ENCODE results near the gene TIAM2. TPM values are rescaled to one million over a fixed set of nuclear protein-coding genes. Genes with fewer than 3 reads are reported as not detected.
"Not testable (repeated sequence)": the region's sequence is repeated elsewhere in the genome, so short reads cannot be mapped to it uniquely, and the experiment has no call there.

TIAM2 gene
- total RNA-seq, 2 donors from 2014 or later = 2.6 to 5.5 TPM

DNA sequence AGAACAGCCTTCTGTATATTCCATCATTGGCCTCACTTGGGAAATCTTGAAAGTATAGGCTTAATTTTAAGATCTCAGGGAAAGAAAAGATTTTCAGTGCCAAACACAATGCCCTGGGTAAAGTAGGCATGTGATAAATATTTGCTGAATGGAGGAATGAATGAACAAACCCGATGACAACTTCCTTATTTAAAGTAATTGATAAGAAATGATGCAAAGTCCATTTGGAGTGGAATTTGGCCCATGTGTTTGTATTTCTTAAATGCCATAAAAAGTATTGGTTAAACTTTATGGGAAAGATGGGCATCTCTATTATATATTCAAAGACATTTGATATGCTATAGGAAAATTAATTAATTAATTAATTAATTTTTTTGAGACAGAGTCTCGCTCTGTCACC lies 3.7 kb downstream of the TIAM2 start:
- H3K27ac Mint-ChIP-seq = no peak overlapping the region
- H3K27me3 Mint-ChIP-seq = peaks cover 34% of the 10 kb centered on the region
- H3K4me3 Mint-ChIP-seq = no peak overlapping the region
- H3K36me3 Mint-ChIP-seq (ENCODE audit: low read depth) = peaks cover 2% of the 10 kb centered on the region
- DNase-seq (no peak), ATAC-seq (no peak)
- H3K4me1 Mint-ChIP-seq = peaks cover 3% of the 10 kb centered on the region
- H3K9me3 ChIP-seq (ENCODE audit: control insufficient read depth, low read length, poor library complexity, severe bottlenecking) = no peaks in the 10 kb centered on the region

DNA sequence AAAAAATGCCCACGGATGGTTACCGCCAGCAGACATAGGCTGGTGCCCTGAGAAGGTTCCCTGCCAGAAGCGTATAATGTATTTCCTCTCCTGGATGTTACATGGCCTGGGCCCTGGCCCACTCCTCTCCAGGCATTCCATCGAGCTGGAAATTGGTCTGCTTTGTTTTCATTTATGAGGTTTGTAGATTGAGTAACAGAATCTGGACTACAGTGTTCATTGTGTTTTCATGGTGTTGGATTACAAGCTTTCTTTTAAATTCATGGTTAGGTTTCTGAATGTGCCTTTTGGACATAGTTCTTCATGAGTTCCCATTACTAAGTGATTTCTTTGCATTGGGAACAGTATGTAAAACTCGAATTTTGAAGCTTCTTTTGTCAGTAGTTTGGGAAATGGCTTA lies 6.4 kb downstream of the TIAM2 start:
- peaks cover 2% of the 10 kb centered on the region for H3K36me3 Mint-ChIP-seq (ENCODE audit: low read depth)
- H3K9me3 ChIP-seq (ENCODE audit: control insufficient read depth, low read length, poor library complexity, severe bottlenecking) = no peaks in the 10 kb centered on the region
- DNase-seq = no peak
- peaks cover 3% of the 10 kb centered on the region for H3K4me1 Mint-ChIP-seq
- peaks cover 28% of the 10 kb centered on the region for H3K27me3 Mint-ChIP-seq
- no peak overlapping the region for H3K4me3 Mint-ChIP-seq
- ATAC-seq = no peak
- H3K27ac Mint-ChIP-seq = no peak overlapping the region

DNA sequence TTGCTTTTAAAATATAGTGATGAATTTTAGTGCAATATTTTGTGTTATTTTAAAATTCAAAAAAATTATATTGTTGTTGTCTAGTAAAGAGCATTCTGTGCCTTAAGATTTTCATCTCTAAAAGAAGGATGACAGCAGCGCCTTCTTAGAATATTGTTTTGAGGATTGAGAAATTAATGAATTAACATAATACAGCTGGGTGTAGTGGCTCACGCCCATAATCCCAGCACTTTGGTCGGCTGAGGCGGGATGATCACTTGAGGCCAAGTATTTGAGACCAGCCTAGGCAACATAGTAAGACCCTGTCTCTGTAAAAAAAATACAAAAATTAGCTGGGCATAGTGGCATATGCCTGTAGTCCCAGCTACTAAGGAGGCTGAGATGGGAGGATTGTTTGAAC lies 6.8 kb downstream of the TIAM2 start:
- Mint-ChIP-seq H3K27ac (no peak overlapping the region), H3K27me3 (peaks cover 24% of the 10 kb centered on the region), H3K4me1 (peaks cover 2% of the 10 kb centered on the region), H3K36me3 (ENCODE audit: low read depth) (peaks cover 2% of the 10 kb centered on the region), H3K4me3 (no peak overlapping the region)
- H3K9me3 ChIP-seq (ENCODE audit: control insufficient read depth, low read length, poor library complexity, severe bottlenecking) = no peaks in the 10 kb centered on the region
- DNase-seq (no peak), ATAC-seq (no peak)

DNA sequence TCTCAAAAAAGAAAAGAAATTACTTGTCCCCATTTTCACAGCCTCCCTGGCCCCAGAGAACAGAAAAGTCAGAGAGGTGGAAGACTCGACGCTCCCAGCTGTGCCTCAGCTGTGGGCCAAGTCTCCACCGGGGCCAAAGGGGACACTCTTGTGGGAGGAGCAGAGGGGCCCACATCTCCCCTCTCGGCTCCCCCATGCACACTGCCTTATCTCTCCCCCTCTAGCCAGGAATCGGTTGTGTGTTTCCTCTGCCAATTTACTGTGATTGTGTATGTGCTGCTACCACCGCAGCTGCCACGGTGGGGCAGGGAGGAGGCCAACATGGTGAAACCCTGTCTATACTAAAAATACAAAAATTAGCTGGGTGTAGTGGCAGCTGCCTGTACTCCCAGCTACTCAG lies 8.4 kb downstream of the TIAM2 start:
- ATAC-seq = no peak
- H3K27ac Mint-ChIP-seq = no peak overlapping the region
- H3K4me1 Mint-ChIP-seq = no peaks in the 10 kb centered on the region
- DNase-seq = no peak
- H3K4me3 Mint-ChIP-seq = no peak overlapping the region
- H3K9me3 ChIP-seq (ENCODE audit: control insufficient read depth, low read length, poor library complexity, severe bottlenecking) = no peaks in the 10 kb centered on the region
- no peaks in the 10 kb centered on the region for H3K36me3 Mint-ChIP-seq (ENCODE audit: low read depth)
- H3K27me3 Mint-ChIP-seq = peaks cover 13% of the 10 kb centered on the region

DNA sequence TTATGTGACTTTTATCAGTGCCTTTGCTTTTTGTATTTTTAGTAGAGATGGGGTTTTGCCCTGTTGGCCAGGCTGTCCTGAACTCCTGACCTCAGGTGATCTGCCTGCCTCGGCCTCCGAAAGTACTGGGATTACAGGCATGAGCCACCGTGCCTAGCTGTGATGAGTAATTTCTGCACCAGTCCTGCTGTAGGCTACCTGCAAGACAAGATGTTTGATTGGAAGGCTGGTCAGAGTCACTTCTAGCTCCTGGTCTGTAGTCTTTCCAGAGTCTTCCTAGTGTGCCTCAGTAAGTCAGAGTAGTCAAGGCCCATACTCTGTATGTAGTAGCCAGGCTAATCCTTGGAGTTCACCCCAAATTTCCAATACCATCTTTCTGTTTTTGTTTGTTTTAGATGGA lies 8.9 kb downstream of the TIAM2 start:
- H3K27me3 Mint-ChIP-seq = peaks cover 11% of the 10 kb centered on the region
- H3K9me3 ChIP-seq (ENCODE audit: control insufficient read depth, low read length, poor library complexity, severe bottlenecking) = no peaks in the 10 kb centered on the region
- DNase-seq (no peak), ATAC-seq (no peak)
- H3K36me3 Mint-ChIP-seq (ENCODE audit: low read depth) = no peaks in the 10 kb centered on the region
- H3K4me1 Mint-ChIP-seq = no peaks in the 10 kb centered on the region
- H3K27ac Mint-ChIP-seq = no peak overlapping the region
- H3K4me3 Mint-ChIP-seq = no peak overlapping the region

DNA sequence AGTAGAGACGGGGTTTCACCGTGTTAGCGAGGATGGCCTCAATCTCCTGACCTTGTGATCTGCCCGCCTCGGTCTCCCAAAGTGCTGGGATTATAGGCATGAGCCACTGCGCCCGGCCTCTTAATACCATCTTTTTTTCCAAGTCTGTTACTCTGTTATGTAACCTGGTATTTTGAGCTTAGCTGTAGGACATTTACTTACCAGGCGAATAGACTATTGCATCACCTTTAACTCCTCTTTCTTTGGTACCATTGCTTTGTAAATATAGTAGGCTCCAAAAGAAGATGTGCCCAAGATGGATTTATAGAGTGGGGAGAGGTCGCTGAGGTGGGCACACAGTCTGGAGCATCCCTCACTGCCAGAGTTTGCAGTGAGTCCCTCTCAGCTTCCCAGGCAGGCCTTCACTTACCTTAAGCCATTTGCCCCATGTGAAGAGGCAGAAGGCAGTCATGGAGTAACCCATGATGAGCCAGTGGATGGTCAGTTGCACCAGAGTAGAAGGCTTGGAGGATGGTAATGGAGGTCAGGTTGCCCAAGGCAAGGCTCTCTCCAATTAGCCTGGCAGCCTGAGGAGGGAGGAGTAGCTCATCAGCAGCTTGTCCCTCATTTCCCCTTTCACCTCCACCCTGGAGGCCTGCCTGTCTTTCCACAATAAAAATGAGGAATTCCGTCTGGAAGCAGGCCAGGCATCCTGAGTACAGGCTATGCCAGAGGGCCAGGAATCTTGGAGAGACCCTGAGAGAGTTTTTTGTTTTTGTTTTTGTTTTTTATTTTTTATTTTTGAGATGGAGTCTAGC lies 9.7 kb downstream of the TIAM2 start:
- no peaks in the 10 kb centered on the region for H3K36me3 Mint-ChIP-seq (ENCODE audit: low read depth)
- H3K27me3 Mint-ChIP-seq = peaks cover 10% of the 10 kb centered on the region
- H3K4me3 Mint-ChIP-seq = no peak overlapping the region
- H3K9me3 ChIP-seq (ENCODE audit: control insufficient read depth, low read length, poor library complexity, severe bottlenecking) = no peaks in the 10 kb centered on the region
- no peak overlapping the region for H3K27ac Mint-ChIP-seq
- DNase-seq = no peak
- H3K4me1 Mint-ChIP-seq = no peaks in the 10 kb centered on the region
- ATAC-seq = no peak

DNA sequence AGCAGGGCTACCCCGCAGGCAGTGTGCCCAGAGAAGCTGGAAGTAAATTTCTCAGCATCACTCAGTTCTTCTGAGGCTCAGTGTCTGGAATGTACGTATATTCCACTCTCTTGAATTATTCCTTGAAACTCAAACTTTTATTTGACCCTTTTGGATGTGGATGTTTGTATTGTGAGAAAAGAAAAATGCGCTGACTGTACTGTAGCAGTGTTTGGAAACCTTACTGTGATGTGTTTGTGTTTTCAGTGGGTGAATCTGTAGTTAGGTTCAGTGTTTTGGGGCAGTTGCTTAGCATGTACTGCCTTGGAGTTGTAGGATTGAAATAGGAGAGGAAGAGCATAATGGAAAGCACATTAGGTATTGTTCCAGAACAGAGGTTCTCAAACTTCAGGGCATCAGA lies 13.5 kb downstream of the TIAM2 start:
- Mint-ChIP-seq H3K27ac (no peak overlapping the region), H3K4me3 (no peak overlapping the region), H3K36me3 (ENCODE audit: low read depth) (no peaks in the 10 kb centered on the region), H3K27me3 (peaks cover 5% of the 10 kb centered on the region), H3K4me1 (no peaks in the 10 kb centered on the region)
- H3K9me3 ChIP-seq (ENCODE audit: control insufficient read depth, low read length, poor library complexity, severe bottlenecking) = no peaks in the 10 kb centered on the region
- ATAC-seq (no peak), DNase-seq (no peak)

DNA sequence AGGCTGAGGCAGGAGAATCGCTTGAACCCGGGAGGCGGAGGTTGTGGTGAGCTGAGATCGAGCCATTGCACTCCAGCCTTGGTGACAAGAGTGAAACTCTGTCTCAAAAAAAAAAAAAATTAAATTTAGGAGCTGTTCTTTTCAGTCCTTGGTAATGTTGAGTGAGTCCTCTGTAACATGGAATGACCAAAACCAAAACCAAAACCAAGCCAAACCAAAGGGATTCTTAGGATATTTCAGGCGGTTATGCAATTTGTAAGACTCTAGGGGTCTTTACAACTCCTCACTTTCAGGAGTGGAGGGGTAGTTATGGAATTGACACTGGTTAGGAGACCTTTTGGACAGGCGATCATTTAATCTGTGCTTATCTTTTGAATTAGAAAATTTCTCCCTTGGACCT lies 15.8 kb downstream of the TIAM2 start:
- Mint-ChIP-seq H3K27me3 (peaks cover 19% of the 10 kb centered on the region), H3K27ac (no peak overlapping the region), H3K36me3 (ENCODE audit: low read depth) (peaks cover 3% of the 10 kb centered on the region), H3K4me1 (no peaks in the 10 kb centered on the region), H3K4me3 (no peak overlapping the region)
- DNase-seq (no peak), ATAC-seq (no peak)
- no peaks in the 10 kb centered on the region for H3K9me3 ChIP-seq (ENCODE audit: control insufficient read depth, low read length, poor library complexity, severe bottlenecking)

DNA sequence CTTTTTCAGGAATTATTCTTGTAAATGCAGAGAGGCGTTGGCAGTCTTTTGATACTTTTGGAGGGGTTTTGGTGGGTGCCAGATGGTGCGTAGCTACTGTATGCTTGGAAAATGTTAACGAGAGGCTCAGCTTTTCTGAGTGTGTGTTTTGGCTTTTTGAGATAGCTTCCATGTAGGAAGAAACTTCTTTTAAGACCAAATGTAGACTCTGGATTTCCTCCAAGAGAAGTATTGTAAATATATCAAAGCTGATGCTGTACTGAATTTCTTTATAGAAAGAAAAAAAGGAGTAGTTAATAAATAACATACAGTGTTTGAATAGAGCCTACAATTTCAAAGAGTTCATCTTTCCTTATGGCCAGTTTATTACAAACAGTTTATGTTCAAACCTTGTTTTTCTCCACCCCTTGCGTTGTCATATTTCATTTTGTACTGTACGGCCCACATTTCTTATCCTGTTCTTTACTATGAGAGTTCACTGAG lies 16.7 kb downstream of the TIAM2 start:
- peaks cover 3% of the 10 kb centered on the region for H3K36me3 Mint-ChIP-seq (ENCODE audit: low read depth)
- ATAC-seq = no peak
- no peak overlapping the region for H3K4me3 Mint-ChIP-seq
- H3K4me1 Mint-ChIP-seq = no peaks in the 10 kb centered on the region
- H3K9me3 ChIP-seq (ENCODE audit: control insufficient read depth, low read length, poor library complexity, severe bottlenecking) = no peaks in the 10 kb centered on the region
- H3K27me3 Mint-ChIP-seq = peaks cover 19% of the 10 kb centered on the region
- no peak overlapping the region for H3K27ac Mint-ChIP-seq
- DNase-seq = no peak

DNA sequence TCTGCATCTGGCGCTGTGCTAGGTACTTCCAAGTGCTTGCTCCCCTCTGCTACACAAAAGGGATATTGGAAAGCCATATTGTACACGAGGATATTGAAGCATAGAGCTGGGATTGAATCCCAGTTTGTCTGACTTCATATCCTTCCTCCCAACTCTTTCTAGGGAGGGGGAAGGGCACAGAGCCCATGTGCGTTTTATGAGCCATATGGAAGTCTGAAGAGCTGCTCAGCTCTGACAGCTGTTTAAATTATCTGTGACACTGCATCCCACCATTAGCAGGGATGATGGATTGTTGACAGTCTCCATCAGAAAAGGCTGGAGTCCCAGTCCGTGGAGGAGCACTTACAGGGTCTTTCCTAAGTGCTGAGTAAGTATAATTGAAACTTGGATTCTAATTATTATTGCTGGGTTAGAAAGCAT lies 18.4 kb downstream of the TIAM2 start:
- H3K4me3 Mint-ChIP-seq = no peak overlapping the region
- ATAC-seq (no peak), DNase-seq (no peak)
- peaks cover 13% of the 10 kb centered on the region for H3K27me3 Mint-ChIP-seq
- no peaks in the 10 kb centered on the region for H3K9me3 ChIP-seq (ENCODE audit: control insufficient read depth, low read length, poor library complexity, severe bottlenecking)
- H3K27ac Mint-ChIP-seq = no peak overlapping the region
- H3K36me3 Mint-ChIP-seq (ENCODE audit: low read depth) = peaks cover 3% of the 10 kb centered on the region
- H3K4me1 Mint-ChIP-seq = no peaks in the 10 kb centered on the region

DNA sequence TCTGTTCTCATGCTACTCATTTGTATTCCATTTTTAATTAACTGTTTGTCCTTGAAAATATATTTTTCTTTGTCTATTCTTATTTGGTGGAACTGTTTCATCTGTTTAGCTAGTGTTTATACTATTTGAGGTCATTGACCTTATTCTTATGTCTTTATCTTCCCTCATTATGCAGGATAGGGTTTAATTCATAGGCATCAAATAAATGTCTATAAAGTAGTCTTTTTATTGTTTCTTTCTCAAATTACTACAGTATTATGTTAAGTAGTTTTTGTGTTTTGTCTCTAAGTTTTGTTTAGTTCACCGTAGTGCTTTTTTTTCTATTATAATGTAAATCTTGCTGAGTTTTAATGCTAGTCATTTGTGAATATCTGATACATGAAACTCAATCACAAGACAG lies 19.0 kb downstream of the TIAM2 start:
- Mint-ChIP-seq H3K36me3 (ENCODE audit: low read depth) (peaks cover 3% of the 10 kb centered on the region), H3K4me1 (no peaks in the 10 kb centered on the region)

DNA sequence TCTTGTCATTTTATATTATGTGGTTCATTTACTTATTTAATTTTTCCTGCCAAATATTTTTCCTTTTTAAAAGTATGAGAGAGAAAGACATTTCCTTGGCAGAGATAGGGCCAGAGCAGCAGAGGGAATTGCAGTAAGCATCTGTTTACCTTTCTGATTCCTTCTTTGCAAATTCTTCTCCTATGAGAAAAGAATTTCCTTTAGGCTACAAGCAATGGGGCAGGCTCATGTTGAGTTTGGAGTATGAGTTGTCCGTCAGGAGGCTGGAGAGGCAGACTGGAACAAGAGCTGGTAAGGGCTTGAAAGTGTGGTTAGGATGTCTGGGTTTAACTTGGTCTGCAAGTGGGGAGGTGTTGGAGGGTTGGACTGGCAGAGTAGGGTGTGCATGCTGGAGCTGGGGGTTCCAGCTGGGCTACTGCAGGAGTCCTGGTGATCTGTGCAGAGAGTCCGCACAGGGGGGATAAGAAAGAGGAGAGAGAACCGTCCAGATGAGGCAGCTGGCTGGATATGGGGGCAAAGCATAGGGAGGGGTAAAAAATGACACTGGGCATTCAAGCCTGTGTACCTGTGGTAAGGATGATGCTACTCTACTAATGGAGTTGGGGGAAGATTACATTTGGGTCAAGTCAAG lies 19.7 kb downstream of the TIAM2 start:
- Mint-ChIP-seq H3K36me3 (ENCODE audit: low read depth) (peaks cover 3% of the 10 kb centered on the region), H3K27me3 (peaks cover 13% of the 10 kb centered on the region), H3K27ac (no peak overlapping the region)

More for the DNA sequence above, 19.0 kb downstream of the TIAM2 start:
- no peak for ATAC-seq
- H3K9me3 ChIP-seq (ENCODE audit: control insufficient read depth, low read length, poor library complexity, severe bottlenecking) = no peaks in the 10 kb centered on the region
- no peak for DNase-seq
- Mint-ChIP-seq H3K4me3 (no peak overlapping the region), H3K27me3 (peaks cover 13% of the 10 kb centered on the region), H3K27ac (no peak overlapping the region)

DNA sequence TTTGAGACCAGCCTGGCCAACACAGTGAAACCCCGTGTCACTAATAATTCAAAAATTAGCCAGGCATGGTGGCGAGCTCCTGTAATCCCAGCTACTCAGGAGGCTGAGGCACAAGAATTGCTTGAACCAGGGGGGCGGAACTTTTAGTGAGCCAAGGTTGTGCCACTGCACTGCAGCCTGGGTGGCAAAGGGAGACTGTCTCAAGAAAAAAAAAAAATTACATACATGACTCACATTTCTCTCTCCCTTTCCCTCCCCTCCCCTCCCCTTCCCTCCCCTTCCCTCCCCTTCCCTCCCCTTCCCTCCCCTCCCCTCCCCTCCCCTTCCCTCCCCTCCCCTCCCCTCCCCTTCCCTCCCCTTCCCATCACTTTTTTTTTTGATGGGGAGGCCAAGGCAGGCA lies 23.3 kb downstream of the TIAM2 start:
- not testable (repeated sequence) for H3K4me1 Mint-ChIP-seq; ATAC-seq; DNase-seq; H3K9me3 ChIP-seq (ENCODE audit: control insufficient read depth, low read length, poor library complexity, severe bottlenecking); H3K36me3 Mint-ChIP-seq (ENCODE audit: low read depth); H3K4me3 Mint-ChIP-seq; H3K27ac Mint-ChIP-seq
- peaks cover 13% of the 10 kb centered on the region for H3K27me3 Mint-ChIP-seq

More for the DNA sequence above, 19.7 kb downstream of the TIAM2 start:
- no peaks in the 10 kb centered on the region for H3K4me1 Mint-ChIP-seq
- no peak overlapping the region for H3K4me3 Mint-ChIP-seq
- DNase-seq = no peak
- no peaks in the 10 kb centered on the region for H3K9me3 ChIP-seq (ENCODE audit: control insufficient read depth, low read length, poor library complexity, severe bottlenecking)
- ATAC-seq = no peak

DNA sequence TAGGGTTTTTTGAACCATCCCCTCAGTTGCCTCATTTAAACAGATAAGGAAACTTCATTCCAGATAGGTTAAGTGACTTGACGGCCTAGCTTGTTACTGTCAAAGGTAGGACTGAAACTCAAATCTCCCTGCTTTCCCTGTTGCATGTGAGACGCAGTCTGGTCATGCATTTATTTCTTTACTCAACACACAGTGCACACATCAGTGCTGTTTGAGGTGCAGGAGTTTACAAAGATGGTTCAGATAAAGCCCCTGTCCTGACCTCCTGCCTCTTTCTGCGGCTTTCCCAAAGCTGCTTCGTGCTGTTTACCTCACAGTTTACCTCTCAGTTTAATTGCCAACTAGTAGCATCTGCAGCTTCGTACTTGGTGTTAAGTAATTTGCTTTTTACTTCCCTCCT lies 26.6 kb downstream of the TIAM2 start:
- Mint-ChIP-seq H3K4me1 (no peaks in the 10 kb centered on the region), H3K4me3 (no peak overlapping the region), H3K27me3 (peaks cover 10% of the 10 kb centered on the region), H3K27ac (no peak overlapping the region), H3K36me3 (ENCODE audit: low read depth) (no peaks in the 10 kb centered on the region)
- ATAC-seq (no peak), DNase-seq (no peak)
- H3K9me3 ChIP-seq (ENCODE audit: control insufficient read depth, low read length, poor library complexity, severe bottlenecking) = no peaks in the 10 kb centered on the region

Data from T-helper 17 cell (primary cell).